ENCODE measurements around the gene CORO7.

The CORO7 gene

GRCh38 chr16:4323845-4324488 lies 92.4 kb downstream of the CORO7 start:
- Histone ChIP-seq H3K4me3 (replicated peaks; ENCODE audit: insufficient read depth, low read length) (no peak overlapping the region), H3K27ac (replicated peaks) (no peak overlapping the region), H3K27me3 (ENCODE audit: insufficient read depth, poor library complexity, severe bottlenecking) (no peaks in the 10 kb centered on the region)
- TF ChIP-seq GABPA (IDR thresholded peaks at IDR 0.05; ENCODE audit: low read depth) = no peak
- TF ChIP-seq REST (IDR thresholded peaks at IDR 0.05; ENCODE audit: insufficient replicate concordance, low read depth) = no peak
- no peak for TF ChIP-seq POLR2AphosphoS5 (IDR thresholded peaks at IDR 0.05; ENCODE audit: low read depth)
- no peak for TF ChIP-seq SPI1 (IDR thresholded peaks at IDR 0.05; ENCODE audit: borderline replicate concordance, low read depth)
- no peak for TF ChIP-seq CTCF (IDR thresholded peaks at IDR 0.05; ENCODE audit: insufficient read depth, low read length)
- no peak for DNase-seq (ENCODE audit: low read depth in 1 of 2, low spot score in 1 of 2)

GRCh38 chr16:4323071-4323844 lies 93.1 kb downstream of the CORO7 start:
- peaks cover 3% of the 10 kb centered on the region for H3K27me3 ChIP-seq (ENCODE audit: insufficient read depth, poor library complexity, severe bottlenecking)
- TF ChIP-seq CTCF (IDR thresholded peaks at IDR 0.05; ENCODE audit: insufficient read depth, low read length) (no peak), POLR2AphosphoS5 (IDR thresholded peaks at IDR 0.05; ENCODE audit: low read depth) (no peak), SPI1 (IDR thresholded peaks at IDR 0.05; ENCODE audit: borderline replicate concordance, low read depth) (no peak), GABPA (IDR thresholded peaks at IDR 0.05; ENCODE audit: low read depth) (no peak), REST (IDR thresholded peaks at IDR 0.05; ENCODE audit: insufficient replicate concordance, low read depth) (no peak)
- no peak for DNase-seq (ENCODE audit: low read depth in 1 of 2, low spot score in 1 of 2)
- no peak overlapping the region for H3K27ac ChIP-seq (replicated peaks)
- H3K4me3 ChIP-seq (replicated peaks; ENCODE audit: insufficient read depth, low read length) = no peak overlapping the region

GRCh38 chr16:4322121-4323052 lies 94.0 kb downstream of the CORO7 start:
- no peak overlapping the region for H3K4me3 ChIP-seq (replicated peaks; ENCODE audit: insufficient read depth, low read length)
- DNase-seq (ENCODE audit: low read depth in 1 of 2, low spot score in 1 of 2) = no peak
- no peak overlapping the region for H3K27ac ChIP-seq (replicated peaks)
- peaks cover 3% of the 10 kb centered on the region for H3K27me3 ChIP-seq (ENCODE audit: insufficient read depth, poor library complexity, severe bottlenecking)
- TF ChIP-seq POLR2AphosphoS5 (IDR thresholded peaks at IDR 0.05; ENCODE audit: low read depth) (no peak), CTCF (IDR thresholded peaks at IDR 0.05; ENCODE audit: insufficient read depth, low read length) (no peak), REST (IDR thresholded peaks at IDR 0.05; ENCODE audit: insufficient replicate concordance, low read depth) (no peak)

Data from HL-60 (cell line).